Right atrium auricular region (tissue), 2 donors: ENCODE measurements around the gene PNLIPRP1. TPM values are rescaled to one million over a fixed set of nuclear protein-coding genes. Genes with fewer than 3 reads are reported as not detected.

Source experiments
- DNase-seq: peaks from one replicate; pipeline ENCODE4 v3.0.0-alpha.2; 2019; ENCODE audit warnings: low spot score
- H3K27ac ChIP-seq, 2 donors: fragments of 200-600 bp; sonication (generic); 1 replicate in 1 of 2; 2 replicates in 1 of 2; pipeline ENCODE4 v1.5.1; 2016 to 2019
- H3K27me3 ChIP-seq, 2 donors: fragments of 200-600 bp; sonication (generic); one replicate each; pipeline versions ENCODE4 v1.5.1 to v1.6.0; 2017 to 2019
- H3K36me3 ChIP-seq: fragments of 200-600 bp; sonication (generic); one replicate; pipeline ENCODE4 v1.5.1; 2016
- H3K4me1 ChIP-seq, 2 donors: fragments of 200-600 bp; sonication (generic); one replicate each; pipeline versions ENCODE4 v1.5.1 to v1.6.0; 2017 to 2019
- H3K4me3 ChIP-seq, 2 donors: fragments of 200-600 bp; sonication (generic); 1 replicate in 1 of 2; 2 replicates in 1 of 2; pipeline ENCODE4 v1.5.1; 2017 to 2019; ENCODE audit warnings: mild to moderate bottlenecking in 1 of 2, moderate library complexity in 1 of 2
- H3K9me3 ChIP-seq, 2 donors: fragments of 200-600 bp; sonication (generic); one replicate each; pipeline ENCODE4 v1.5.1; 2019
- CTCF ChIP-seq, 2 donors: fragments of 200-600 bp; sonication (generic); IDR thresholded peaks; one replicate each; pipeline ENCODE4 v1.5.1; 2019; ENCODE audit warnings: antibody characterized with exemption in 2 of 2
- total RNA-seq, 2 donors: library from RNA; depleted of rRNA; stranded (reverse); fragments of >200 nt; gene quantifications; one replicate each; pipeline ENCODE4 v1.1.0, GENCODE V29; 2016

PNLIPRP1 gene
- total RNA-seq, 2 donors from 2014 or later = not detected

- no peaks in the 10 kb centered on the region for H3K9me3 ChIP-seq
- no peaks in the 10 kb centered on the region for H3K4me1 ChIP-seq
- H3K27me3 ChIP-seq = no peaks in the 10 kb centered on the region
- no peaks in the 10 kb centered on the region for H3K36me3 ChIP-seq
- no peak overlapping the region for H3K4me3 ChIP-seq
- DNase-seq = no peak
- H3K27ac ChIP-seq = no peak overlapping the region
- TF ChIP-seq CTCF (IDR thresholded peaks at IDR 0.05) = no peak
Observed at GRCh38 chr10:116567335-116567734, 23.4 kb upstream of the PNLIPRP1 start.

- no peaks in the 10 kb centered on the region for H3K36me3 ChIP-seq
- H3K4me3 ChIP-seq = no peak overlapping the region
- H3K27ac ChIP-seq = no peak overlapping the region
- H3K4me1 ChIP-seq = no peaks in the 10 kb centered on the region
- no peaks in the 10 kb centered on the region for H3K27me3 ChIP-seq
- TF ChIP-seq CTCF (IDR thresholded peaks at IDR 0.05) = no peak
- no peaks in the 10 kb centered on the region for H3K9me3 ChIP-seq
- DNase-seq = no peak
Observed at GRCh38 chr10:116574797-116575196, 16.0 kb upstream of the PNLIPRP1 start.

GRCh38 chr10:116587878-116588591 is 2.7 kb upstream of the PNLIPRP1 start:
- Histone ChIP-seq H3K27ac (no peak overlapping the region), H3K27me3 (no peaks in the 10 kb centered on the region), H3K36me3 (no peaks in the 10 kb centered on the region), H3K4me3 (no peak overlapping the region), H3K4me1 (no peaks in the 10 kb centered on the region), H3K9me3 (no peaks in the 10 kb centered on the region)
- no peak for DNase-seq
- TF ChIP-seq CTCF (IDR thresholded peaks at IDR 0.05) = no peak

- no peak for DNase-seq
- Histone ChIP-seq H3K4me3 (no peak overlapping the region), H3K4me1 (no peaks in the 10 kb centered on the region), H3K27ac (no peak overlapping the region), H3K9me3 (no peaks in the 10 kb centered on the region), H3K36me3 (no peaks in the 10 kb centered on the region), H3K27me3 (no peaks in the 10 kb centered on the region)
- no peak for TF ChIP-seq CTCF (IDR thresholded peaks at IDR 0.05)
Observed at GRCh38 chr10:116588995-116589394, 1.8 kb upstream of the PNLIPRP1 start.

GRCh38 chr10:116589926-116590325 is 833 bp upstream of the PNLIPRP1 start:
- H3K27ac ChIP-seq = no peak overlapping the region
- DNase-seq = no peak
- H3K4me3 ChIP-seq = no peak overlapping the region
- H3K36me3 ChIP-seq = no peaks in the 10 kb centered on the region
- H3K9me3 ChIP-seq = no peaks in the 10 kb centered on the region
- H3K27me3 ChIP-seq = no peaks in the 10 kb centered on the region
- no peak for TF ChIP-seq CTCF (IDR thresholded peaks at IDR 0.05)
- H3K4me1 ChIP-seq = no peaks in the 10 kb centered on the region
